Measurements from ENCODE around the gene NLGN1.

The NLGN1 gene

DNA sequence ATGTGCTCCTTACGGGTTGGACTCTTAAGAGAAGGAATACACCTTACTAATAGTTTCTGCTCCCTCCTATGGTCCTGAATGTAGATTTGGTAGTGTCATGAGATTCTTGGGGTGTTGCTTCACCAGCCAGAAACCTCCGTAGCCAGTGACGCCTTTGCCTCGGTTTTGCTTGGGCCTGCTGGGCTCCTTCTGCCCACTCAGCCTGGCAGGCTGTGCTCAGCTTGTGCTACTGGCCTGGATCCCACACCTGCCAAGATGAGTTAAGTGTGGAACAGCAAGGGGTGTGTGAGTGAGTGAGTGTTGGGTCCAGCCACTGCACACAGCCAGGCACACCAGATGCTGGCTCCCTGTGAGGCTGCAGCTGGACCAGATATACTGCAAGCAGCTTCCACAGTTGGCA, 560.1 kb downstream of the NLGN1 start:
- DNase-seq (ENCODE audit: low spot score) = no peak
- FAIRE-seq = no peak

GRCh38 chr3:173958805-173959204, 561.3 kb downstream of the NLGN1 start:
- FAIRE-seq = no peak
- DNase-seq (ENCODE audit: low spot score) = no peak

DNA sequence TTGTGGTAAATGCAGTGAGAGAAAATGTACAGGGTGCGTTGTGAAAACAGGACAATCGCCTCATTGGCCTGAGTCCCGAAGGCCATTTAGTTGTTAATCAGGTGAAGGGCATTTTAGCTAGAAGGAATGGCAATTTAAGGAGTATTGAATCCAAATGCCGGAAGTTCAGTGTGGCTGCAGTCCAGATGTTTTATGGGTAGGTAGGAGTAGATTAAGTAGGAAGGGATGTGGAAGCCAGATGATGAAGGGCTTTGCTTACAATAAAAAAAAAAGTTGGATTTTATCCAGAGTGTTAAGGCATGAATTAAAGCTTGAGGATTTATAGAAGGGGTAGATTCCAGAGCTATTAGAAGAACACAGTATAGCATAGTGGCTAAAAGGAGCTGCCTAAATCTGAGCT, 572.7 kb downstream of the NLGN1 start:
- DNase-seq (ENCODE audit: low spot score) (no peak), FAIRE-seq (no peak)

GRCh38 chr3:173976281-173976680, 578.7 kb downstream of the NLGN1 start:
- FAIRE-seq (no peak), DNase-seq (ENCODE audit: low spot score) (no peak)

- FAIRE-seq (no peak), DNase-seq (ENCODE audit: low spot score) (no peak)
Measured at GRCh38 chr3:173977747-173978146, 580.2 kb downstream of the NLGN1 start.

- FAIRE-seq (no peak), DNase-seq (ENCODE audit: low spot score) (no peak)
Measured at GRCh38 chr3:173983343-173983742, 585.8 kb downstream of the NLGN1 start.

GRCh38 chr3:173986861-173987410, 589.4 kb downstream of the NLGN1 start:
- FAIRE-seq (no peak), DNase-seq (ENCODE audit: low spot score) (no peak)

DNA sequence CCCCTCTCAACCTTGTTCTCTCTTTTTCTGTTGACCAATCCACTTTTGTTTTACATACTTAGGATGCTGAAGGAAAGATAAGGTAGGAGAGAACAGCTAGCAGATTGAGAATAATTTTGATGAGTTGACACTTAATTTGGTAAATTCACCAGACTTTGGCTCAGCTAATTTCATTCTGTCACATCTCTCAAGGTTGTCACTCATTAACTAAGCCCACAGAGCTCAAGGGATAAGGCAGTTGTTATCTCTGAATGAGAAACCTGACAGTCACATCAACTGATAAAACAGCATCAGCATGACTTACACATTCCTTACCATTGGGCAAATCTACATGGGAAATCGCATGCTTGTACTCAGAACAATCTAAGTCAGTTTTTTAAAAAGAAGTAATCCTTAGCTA, 591.4 kb downstream of the NLGN1 start:
- DNase-seq (ENCODE audit: low spot score) (no peak), FAIRE-seq (no peak)

- FAIRE-seq = no peak
- no peak for DNase-seq (ENCODE audit: low spot score)
Measured at GRCh38 chr3:173992416-173992815, 594.9 kb downstream of the NLGN1 start.

DNA sequence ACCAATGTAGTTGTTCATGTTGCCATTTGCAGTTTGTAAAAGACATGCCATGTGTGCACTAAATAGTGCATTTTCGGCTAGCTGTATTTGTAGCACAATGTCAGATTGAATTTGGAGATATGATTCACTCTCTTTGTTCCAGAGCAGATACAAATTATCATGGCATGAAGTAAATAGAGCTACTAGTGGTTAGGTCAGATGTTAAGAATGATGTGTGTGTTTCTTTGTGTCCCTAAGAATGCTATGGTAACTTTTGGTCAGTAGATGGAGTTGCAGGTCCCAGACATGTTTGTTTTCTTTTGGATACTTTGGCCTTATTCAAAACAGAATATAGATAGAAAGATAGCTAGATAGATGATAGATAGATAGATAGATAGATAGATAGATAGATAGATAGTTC, 595.8 kb downstream of the NLGN1 start:
- FAIRE-seq = no peak
- peak; percentile 9 for DNase-seq (ENCODE audit: low spot score)

DNA sequence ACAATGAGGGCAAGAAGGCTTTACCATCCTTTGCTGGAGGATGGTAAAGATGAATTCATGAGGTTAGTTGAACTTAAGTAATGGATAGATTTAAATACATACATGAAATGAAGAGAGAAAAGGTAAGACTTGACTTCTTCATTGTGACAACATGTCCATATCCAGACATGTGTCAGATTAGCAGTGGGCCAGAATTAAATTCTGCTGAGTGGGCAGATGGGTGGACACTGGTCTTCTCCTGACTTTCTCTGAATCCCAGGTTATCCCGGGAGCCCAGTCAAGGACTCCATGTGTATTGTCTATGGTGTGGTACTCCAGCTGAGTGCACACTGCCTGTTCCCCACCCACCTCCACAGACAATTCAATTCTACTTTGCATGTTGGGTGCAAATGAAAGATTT, 603.1 kb downstream of the NLGN1 start:
- no peak for FAIRE-seq
- DNase-seq (ENCODE audit: low spot score) = no peak

DNA sequence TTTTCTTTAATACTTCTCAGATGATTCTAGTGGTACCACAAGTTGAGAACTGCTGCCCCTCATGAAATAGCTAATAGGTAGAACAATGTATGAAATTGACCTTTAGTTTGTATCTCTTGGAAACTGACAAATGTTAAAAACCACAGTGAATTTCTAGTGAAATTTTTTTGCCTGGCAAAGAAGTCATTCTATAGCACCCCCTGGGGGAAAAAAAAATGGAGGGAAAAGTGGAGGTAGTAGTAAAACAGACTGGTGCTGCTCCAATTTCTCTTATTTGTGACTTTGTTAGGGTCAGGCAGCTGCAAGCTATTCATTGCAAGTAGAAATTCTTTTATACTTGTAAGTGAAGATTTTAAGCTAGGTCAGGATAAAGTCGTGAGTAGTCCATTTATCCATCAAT, 605.0 kb downstream of the NLGN1 start:
- FAIRE-seq (no peak), DNase-seq (ENCODE audit: low spot score) (no peak)

GRCh38 chr3:174010907-174011306, 613.4 kb downstream of the NLGN1 start:
- FAIRE-seq (no peak), DNase-seq (ENCODE audit: low spot score) (no peak)

DNA sequence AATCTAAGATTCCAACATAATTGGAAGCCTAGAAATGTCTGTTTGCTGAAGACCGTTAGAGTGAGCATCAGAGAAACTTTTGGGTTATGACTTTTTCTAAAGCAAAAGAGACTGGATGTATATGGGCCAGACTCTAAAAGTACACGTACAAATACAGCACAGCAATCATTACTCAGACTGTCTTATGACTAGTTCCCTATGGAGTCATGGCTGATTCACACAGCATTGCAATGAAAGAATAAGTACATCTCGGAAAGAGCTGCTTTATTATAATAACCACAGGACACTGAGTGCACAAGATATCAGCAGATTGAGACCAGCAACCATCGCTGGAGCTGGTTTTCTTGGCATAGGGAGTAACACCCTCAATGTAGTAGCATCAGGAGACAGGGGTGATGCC, 618.6 kb downstream of the NLGN1 start:
- FAIRE-seq (no peak), DNase-seq (ENCODE audit: low spot score) (no peak)

GRCh38 chr3:174020156-174020555, 622.6 kb downstream of the NLGN1 start:
- DNase-seq (ENCODE audit: low spot score) (no peak), FAIRE-seq (no peak)

GRCh38 chr3:174023421-174023820, 625.9 kb downstream of the NLGN1 start:
- DNase-seq (ENCODE audit: low spot score) (no peak), FAIRE-seq (no peak)

- DNase-seq (ENCODE audit: low spot score) (no peak), FAIRE-seq (no peak)
Measured at GRCh38 chr3:174028673-174029072, 631.1 kb downstream of the NLGN1 start.

DNA sequence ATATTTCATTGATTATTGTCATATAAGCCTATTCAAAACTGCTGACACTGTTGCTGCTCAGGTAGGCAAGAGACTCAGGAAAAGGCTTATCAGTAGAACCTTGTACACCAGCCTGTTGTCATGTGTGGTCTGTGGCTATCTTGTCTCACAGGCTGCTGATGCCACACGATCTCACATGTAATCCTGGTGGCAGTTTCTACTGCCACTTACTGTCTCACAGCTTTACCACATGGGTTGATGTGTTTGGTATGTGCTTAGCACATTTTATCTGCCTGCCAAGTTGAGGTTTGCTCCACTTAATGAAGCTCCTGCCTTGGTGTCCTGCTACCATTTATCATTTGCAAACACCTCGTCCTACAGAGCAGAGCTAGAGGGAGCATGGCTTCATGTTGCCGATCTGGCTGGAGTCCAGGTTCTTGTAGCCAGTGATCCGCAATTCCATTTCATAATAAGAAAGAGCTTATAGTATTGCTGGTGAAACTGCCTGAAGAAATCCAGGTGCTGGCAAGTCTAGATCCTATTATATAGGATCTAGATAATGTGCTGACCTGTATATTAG, 637.9 kb downstream of the NLGN1 start:
- FAIRE-seq = no peak

GRCh38 chr3:174046311-174046710, 648.8 kb downstream of the NLGN1 start:
- no peak for DNase-seq (ENCODE audit: low spot score)
- FAIRE-seq = no peak

More for the DNA sequence above, 637.9 kb downstream of the NLGN1 start:
- DNase-seq (ENCODE audit: low spot score) = no peak

DNA sequence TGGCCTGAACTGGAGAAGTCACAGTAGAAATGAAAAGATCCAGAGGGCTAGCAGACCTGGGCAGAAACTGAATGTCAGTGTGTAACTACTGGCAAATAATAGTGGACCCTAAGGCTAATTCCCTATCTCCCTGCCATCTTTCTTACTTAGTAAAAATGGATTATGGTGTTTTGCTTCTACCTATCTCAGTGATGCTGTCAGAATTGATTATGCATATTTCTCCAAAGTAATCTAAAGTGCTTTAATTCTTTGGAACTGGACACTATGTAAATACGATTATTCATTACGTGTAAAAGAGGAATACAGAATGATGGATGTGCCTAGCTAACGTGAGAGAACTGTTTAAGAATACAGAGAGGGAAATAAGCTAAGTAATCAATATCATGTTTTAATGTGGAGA, 651.9 kb downstream of the NLGN1 start:
- no peak for DNase-seq (ENCODE audit: low spot score)
- FAIRE-seq = no peak

DNA sequence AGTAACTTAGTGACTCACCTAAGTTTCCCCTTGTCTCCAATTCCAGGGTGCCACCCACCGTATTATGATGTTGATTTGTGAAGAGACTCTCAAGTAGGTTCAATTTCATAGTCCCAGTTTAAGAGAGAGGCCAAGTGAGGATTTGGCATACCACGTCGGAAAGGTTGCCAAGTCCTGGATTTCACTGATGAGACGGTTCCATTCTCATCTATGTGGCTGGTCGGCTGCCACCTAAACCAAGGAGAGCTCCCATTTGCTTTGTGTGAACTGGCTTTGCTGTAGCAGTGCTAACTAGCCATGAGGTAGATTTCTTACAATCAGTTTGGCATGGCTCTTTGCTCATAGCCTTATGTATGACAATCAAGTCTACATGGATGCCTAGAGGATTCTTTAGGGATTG, 653.6 kb downstream of the NLGN1 start:
- DNase-seq (ENCODE audit: low spot score) = no peak
- no peak for FAIRE-seq

GRCh38 chr3:174058804-174059203, 661.3 kb downstream of the NLGN1 start:
- no peak for DNase-seq (ENCODE audit: low spot score)
- FAIRE-seq = no peak

DNA sequence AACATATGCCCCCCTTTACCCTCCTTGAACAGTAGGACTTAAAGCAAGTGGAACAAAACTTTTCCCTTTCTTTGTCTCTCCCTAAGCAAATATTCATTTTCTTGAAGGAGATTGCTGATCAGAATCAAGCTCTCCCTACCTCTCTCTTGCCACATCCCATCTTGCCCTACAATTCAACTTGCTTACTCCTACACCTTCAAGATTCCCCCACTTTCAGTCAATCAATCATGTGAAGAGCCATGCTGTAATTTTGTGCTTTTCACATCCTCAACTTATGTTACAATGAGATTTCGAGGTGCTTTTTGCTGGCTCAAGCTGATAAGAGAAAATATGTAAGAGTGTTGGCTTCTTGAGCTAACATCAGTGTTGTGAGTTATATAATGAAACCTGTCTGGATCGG, 662.9 kb downstream of the NLGN1 start:
- FAIRE-seq = no peak

DNA sequence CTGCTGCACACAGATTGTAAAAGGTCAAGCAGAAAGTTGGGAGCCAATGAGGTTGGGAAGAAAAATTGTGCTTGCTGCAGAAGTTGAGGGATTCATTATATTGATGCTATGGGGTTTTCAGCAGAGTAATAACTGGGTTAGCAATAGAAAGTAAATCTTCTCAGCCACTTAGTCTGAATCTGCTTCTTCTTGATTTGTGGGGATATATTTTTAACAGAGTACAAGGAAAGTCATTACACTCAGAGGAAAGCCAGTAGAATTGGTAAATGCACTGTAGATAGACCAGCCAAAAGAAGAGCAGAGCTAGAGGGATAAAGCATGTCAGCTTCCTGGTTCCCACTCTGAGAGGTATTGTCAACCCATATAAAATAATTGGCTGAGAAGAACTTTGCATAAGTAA, 663.6 kb downstream of the NLGN1 start:
- no peak for FAIRE-seq
- DNase-seq (ENCODE audit: low spot score) = no peak

More for the DNA sequence above, 662.9 kb downstream of the NLGN1 start:
- DNase-seq (ENCODE audit: low spot score) = no peak
